Pancreas (tissue), 10 donors: ENCODE results near the gene ZNF791. TPM values are rescaled to one million over a fixed set of nuclear protein-coding genes. Genes with fewer than 3 reads are reported as not detected.
A peak's percentile ranks its signal among the peaks of the same experiment; 100 is the strongest.
"Not testable (repeated sequence)": the region's sequence is repeated elsewhere in the genome, so short reads cannot be mapped to it uniquely, and the experiment has no call there.

ENCODE experiments used
- ATAC-seq, 4 donors: fragments of 200-7000 bp; cut with Tn5 transposase; one replicate each; pipeline versions ENCODE4 v1.8.0 to v1.9.1; 2020; ENCODE audit warnings: mild to moderate bottlenecking in 4 of 4, moderate library complexity in 4 of 4
- DNase-seq, 6 donors: peaks; one replicate each; pipeline ENCODE4 v3.0.0-alpha.2; 2020
- FAIRE-seq: peaks from 2 replicates; lab custom pipeline; 2012; peaks lifted over from hg19 to GRCh38; lab: Jason Lieb, UNC
- H3K27ac ChIP-seq, 4 donors: fragments of 200-600 bp; sonication (generic); 1 replicate in 3 of 4; 2 replicates in 1 of 4; pipeline versions ENCODE4 v1.5.0 to v1.8.0; 2020
- H3K27me3 ChIP-seq, 4 donors: fragments of 200-600 bp; one replicate each; pipeline ENCODE4 v1.8.0; 2021
- H3K36me3 ChIP-seq, 3 donors: fragments of 200-600 bp; sonication (generic) in 1 of 3; one replicate each; pipeline versions ENCODE4 v1.5.0 to v1.8.0; 2020 to 2021
- H3K4me1 ChIP-seq, 3 donors: fragments of 200-600 bp; one replicate each; pipeline ENCODE4 v1.8.0; 2021
- H3K4me3 ChIP-seq, 4 donors: fragments of 200-600 bp; sonication (generic) in 2 of 4; one replicate each; pipeline versions ENCODE4 v1.5.0 to v1.8.0; 2020 to 2021
- H3K9me3 ChIP-seq, 4 donors: fragments of 200-600 bp; one replicate each; pipeline ENCODE4 v1.8.0; 2021
- CTCF ChIP-seq, 4 donors: fragments of 200-600 bp; sonication (generic) in 3 of 4; IDR thresholded peaks; one replicate each; pipeline versions ENCODE4 v1.5.0 to v1.8.0; 2021; ENCODE audit warnings: antibody characterized with exemption in 4 of 4
- WGBS, 2 donors: extraction: QIAGEN DNeasy Blood & Tissue Kit; methylation state at CpG; one replicate each; pipeline ENCODE4 v1.1.7; 2013; 5-methylcytosine and 5-hydroxymethylcytosine counted together
- intact Hi-C, 3 donors: fragments of 100-400 bp; cut with DNase I; formaldehyde crosslinking; loops; one replicate each; pipeline versions ENCODE4 v1.11.1 to v1.14.2; 2022
- polyA plus RNA-seq, 2 donors: library from polyadenylated mRNA; stranded (reverse); fragments of 200-250 nt; gene quantifications; one replicate each; pipeline ENCODE4 v1.2.3, GENCODE V29; 2013
- total RNA-seq, 6 donors: library from RNA; stranded (reverse); fragmentation: NEBNext Ultra II Directional in 4 of 6; extraction: Animal tissue kit (Norgen Biotek cat#: 25700) in 4 of 6; gene quantifications; one replicate each; pipeline versions ENCODE4 v1.2.1 to v1.2.4, GENCODE V29; 2021 to 2023
- donor health status: healthy with polysubstance abuse.
- donor health status: DM: no; HTN: no; CAD: no; lungs with moderate emphysema.
- donor health status: DM: no; HTN: no; CAD: no.
- donor health status: control.
- donor health status: control.
- donor health status: Bipolar disorder and iron deficiency.
- donor health status: DM: yes; HTN: yes; CAD: no.
- donor health status: DM: no; HTN: no; CAD: no.
- donor health status: DM: no; HTN: no; CAD: no.
- donor health status: DM: yes; HTN: yes; CAD: no.

The ZNF791 gene
- total and polyA plus RNA-seq, 8 donors, result 6.1 to 16.7 (median 10.9) TPM

- Histone ChIP-seq H3K36me3 (no peaks in the 10 kb centered on the region), H3K4me3 (peak overlapping the region; percentile 74 to 98 (median 92)), H3K27me3 (no peaks in the 10 kb centered on the region), H3K9me3 (no peaks in the 10 kb centered on the region), H3K27ac (peak overlapping the region; percentile 96 to 99 (median 96)), H3K4me1 (peaks cover 3 to 19% (median 7%) of the 10 kb centered on the region in 3 donors)
- ATAC-seq (peak; percentile 77 to 84 (median 80)), DNase-seq (peak; percentile 67 to 75 (median 71)), FAIRE-seq (no peak)
- intact Hi-C loops, result no loop called here
- TF ChIP-seq CTCF (IDR thresholded peaks at IDR 0.05), result no peak
- WGBS, 2 donors, result 0 to 1% methylated on average over 10 of the region's 10 CpGs
Observed at GRCh38 chr19:12611361-12611699, 610 bp downstream of the ZNF791 start.

GRCh38 chr19:12617646-12618045 is 6.9 kb downstream of the ZNF791 start:
- TF ChIP-seq CTCF (IDR thresholded peaks at IDR 0.05), result no peak
- no peak overlapping the region for H3K4me3 ChIP-seq
- H3K27ac ChIP-seq, result no peak overlapping the region
- no peak for FAIRE-seq
- H3K36me3 ChIP-seq, result no peaks in the 10 kb centered on the region
- intact Hi-C loops, result no loop called here
- H3K9me3 ChIP-seq, result no peaks in the 10 kb centered on the region
- peak in 2 of 4 donors; percentile 22 to 33 for ATAC-seq
- H3K27me3 ChIP-seq, result no peaks in the 10 kb centered on the region
- 83 to 91% methylated on average over 4 of the region's 4 CpGs for WGBS, 2 donors
- peaks cover 0 to 2% (median 0%) of the 10 kb centered on the region in 3 donors for H3K4me1 ChIP-seq
- no peak for DNase-seq

- ATAC-seq, H3K4me1 ChIP-seq, FAIRE-seq, H3K4me3 ChIP-seq, intact Hi-C loops, DNase-seq, H3K9me3 ChIP-seq, H3K27ac ChIP-seq, H3K27me3 ChIP-seq: not testable (repeated sequence)
- WGBS, 2 donors, result 72 to 95% methylated on average over 9 to 26 of the region's 26 CpGs
- H3K36me3 ChIP-seq, result peaks cover 3 to 23% (median 13%) of the 10 kb centered on the region in 3 donors
Observed at GRCh38 chr19:12621253-12622024, 10.7 kb downstream of the ZNF791 start.

GRCh38 chr19:12623361-12624031 is 12.8 kb downstream of the ZNF791 start:
- H3K27me3 ChIP-seq, result no peaks in the 10 kb centered on the region

More at GRCh38 chr19:12623361-12624031, 12.8 kb downstream of the ZNF791 start:
- H3K36me3 ChIP-seq, result peaks cover 3 to 44% (median 31%) of the 10 kb centered on the region in 3 donors
- intact Hi-C loops, result no loop called here
- no peak for FAIRE-seq
- no peaks in the 10 kb centered on the region for H3K9me3 ChIP-seq
- H3K4me1 ChIP-seq, result no peaks in the 10 kb centered on the region
- TF ChIP-seq CTCF (IDR thresholded peaks at IDR 0.05), result no peak
- ATAC-seq, result no peak
- DNase-seq, result no peak
- no peak overlapping the region for H3K27ac ChIP-seq
- WGBS, 2 donors, result 80 to 86% methylated on average over 4 of the region's 4 CpGs
- no peak overlapping the region for H3K4me3 ChIP-seq
